Osteoblast (primary cell): ENCODE measurements around the gene SETD3. TPM values are rescaled to one million over a fixed set of nuclear protein-coding genes. Genes with fewer than 3 reads are reported as not detected.

Experiments used
- DNase-seq: peaks from one replicate; pipeline ENCODE4 v3.0.0; 2011; ENCODE audit warnings: low spot score, mixed read lengths; ENCODE audit not compliant: insufficient read length; ENCODE audit errors: missing footprints
- H2AFZ ChIP-seq: 2 replicates; pipeline ENCODE4 v1.6.0; 2011; ENCODE audit warnings: mild to moderate bottlenecking, low read length
- H3K27ac ChIP-seq: 2 replicates; pipeline ENCODE4 v1.5.1; 2011; ENCODE audit warnings: mild to moderate bottlenecking, low read depth, low read length, moderate library complexity
- H3K27me3 ChIP-seq: 2 replicates; pipeline ENCODE4 v1.6.0; 2012; ENCODE audit warnings: mild to moderate bottlenecking, control low read depth, inconsistent platforms, low read length, moderate library complexity; ENCODE audit not compliant: insufficient read depth
- H3K36me3 ChIP-seq: 2 replicates; pipeline ENCODE4 v1.5.1; 2011; ENCODE audit warnings: mild to moderate bottlenecking, low read length, control low read depth, moderate library complexity; ENCODE audit not compliant: insufficient read depth
- H3K4me1 ChIP-seq: 2 replicates; pipeline ENCODE4 v1.5.1; 2011; ENCODE audit warnings: mild to moderate bottlenecking, low read length, control low read depth, moderate library complexity; ENCODE audit not compliant: insufficient read depth
- H3K4me2 ChIP-seq: 2 replicates; pipeline ENCODE4 v1.6.0; 2011; ENCODE audit warnings: mild to moderate bottlenecking, low read length; ENCODE audit not compliant: insufficient read depth
- H3K4me3 ChIP-seq: fragments of 200-600 bp; sonication (generic); 3 replicates; pipeline ENCODE4 v1.5.1; 2012; ENCODE audit warnings: mild to moderate bottlenecking, low read length, inconsistent platforms; ENCODE audit not compliant: insufficient read depth
- H3K79me2 ChIP-seq: 2 replicates; pipeline ENCODE4 v1.6.0; 2012; ENCODE audit warnings: mild to moderate bottlenecking, low read length, control low read depth, inconsistent platforms; ENCODE audit not compliant: insufficient read depth
- H3K9me3 ChIP-seq: 2 replicates; pipeline ENCODE4 v1.5.1; 2011; ENCODE audit warnings: low read depth, low read length, control low read depth
- H4K20me1 ChIP-seq: 2 replicates; pipeline ENCODE4 v1.6.0; 2012; ENCODE audit warnings: mild to moderate bottlenecking, low read length, control low read depth; ENCODE audit not compliant: insufficient read depth
- CTCF ChIP-seq: IDR thresholded peaks from 2 replicates; pipeline ENCODE4 v1.5.1; 2011; ENCODE audit warnings: mild to moderate bottlenecking, low read depth, low read length, moderate library complexity; ENCODE audit errors: extremely low read depth
- total RNA-seq: library from RNA; depleted of rRNA; stranded (reverse); fragments of >200 nt; gene quantifications from 2 replicates; pipeline ENCODE4 v1.2.3, GENCODE V29; 2012

The SETD3 gene
- total RNA-seq, 1 donor = 65.1 TPM

- Histone ChIP-seq H3K79me2 (no peaks in the 10 kb centered on the region), H3K4me2 (no peak overlapping the region), H3K27me3 (no peaks in the 10 kb centered on the region), H3K9me3 (no peaks in the 10 kb centered on the region), H3K27ac (no peak overlapping the region), H3K36me3 (peaks cover 6% of the 10 kb centered on the region), H3K4me3 (no peak overlapping the region), H4K20me1 (peaks cover 12% of the 10 kb centered on the region), H3K4me1 (peaks cover 6% of the 10 kb centered on the region), H2AFZ (no peak overlapping the region)
- peak; percentile 87 for TF ChIP-seq CTCF
- DNase-seq = peak; percentile 97
These were observed 38.0 kb upstream of the SETD3 start for GRCh38 chr14:99518441-99519346.

- peak; percentile 83 for DNase-seq
- Histone ChIP-seq H3K79me2 (no peaks in the 10 kb centered on the region), H3K27me3 (no peaks in the 10 kb centered on the region), H3K27ac (no peak overlapping the region), H3K9me3 (no peaks in the 10 kb centered on the region), H2AFZ (no peak overlapping the region), H3K4me3 (no peak overlapping the region), H3K4me1 (peaks cover 6% of the 10 kb centered on the region), H3K4me2 (no peak overlapping the region), H3K36me3 (peaks cover 15% of the 10 kb centered on the region), H4K20me1 (peaks cover 12% of the 10 kb centered on the region)
- no peak for TF ChIP-seq CTCF
These were observed 37.2 kb upstream of the SETD3 start for GRCh38 chr14:99517643-99518381.

GRCh38 chr14:99516871-99517642, 36.4 kb upstream of the SETD3 start:
- no peaks in the 10 kb centered on the region for H3K27me3 ChIP-seq
- TF ChIP-seq CTCF = no peak
- H4K20me1 ChIP-seq = peaks cover 12% of the 10 kb centered on the region
- no peak overlapping the region for H3K4me2 ChIP-seq
- H2AFZ ChIP-seq = no peak overlapping the region
- peaks cover 1% of the 10 kb centered on the region for H3K4me1 ChIP-seq
- peaks cover 16% of the 10 kb centered on the region for H3K36me3 ChIP-seq
- H3K4me3 ChIP-seq = no peak overlapping the region
- H3K27ac ChIP-seq = no peak overlapping the region
- no peaks in the 10 kb centered on the region for H3K9me3 ChIP-seq
- peak; percentile 53 for DNase-seq
- no peaks in the 10 kb centered on the region for H3K79me2 ChIP-seq
